UCSD-AML1 (cell line): Measurements from ENCODE around the gene CKMT2.
A peak's percentile ranks its signal among the peaks of the same experiment; 100 is the strongest.

Experiments used
- DNase-seq: peaks from one replicate; lab custom pipeline; 2025; ENCODE audit not compliant: unreplicated experiment; lab: John Stamatoyannopoulos, UW

Gene CKMT2

GRCh38 chr5:81233080-81233634 is at the start of gene CKMT2:
CKMT2 (plus strand) TSS chr5:81233322; CDS start chr5:81251133, 17,811 bp downstream.
- DNase-seq = no peak

GRCh38 chr5:81183811-81184748 is 49.0 kb upstream of the CKMT2 start:
- DNase-seq = no peak

- DNase-seq = no peak
These were observed 48.4 kb upstream of the CKMT2 start for GRCh38 chr5:81184749-81185110.

GRCh38 chr5:81187885-81188284 is 45.2 kb upstream of the CKMT2 start:
- no peak for DNase-seq

- DNase-seq = no peak
These were observed 44.2 kb upstream of the CKMT2 start for GRCh38 chr5:81188962-81189361.

GRCh38 chr5:81189875-81190498 is 43.1 kb upstream of the CKMT2 start:
- DNase-seq = no peak

DNA sequence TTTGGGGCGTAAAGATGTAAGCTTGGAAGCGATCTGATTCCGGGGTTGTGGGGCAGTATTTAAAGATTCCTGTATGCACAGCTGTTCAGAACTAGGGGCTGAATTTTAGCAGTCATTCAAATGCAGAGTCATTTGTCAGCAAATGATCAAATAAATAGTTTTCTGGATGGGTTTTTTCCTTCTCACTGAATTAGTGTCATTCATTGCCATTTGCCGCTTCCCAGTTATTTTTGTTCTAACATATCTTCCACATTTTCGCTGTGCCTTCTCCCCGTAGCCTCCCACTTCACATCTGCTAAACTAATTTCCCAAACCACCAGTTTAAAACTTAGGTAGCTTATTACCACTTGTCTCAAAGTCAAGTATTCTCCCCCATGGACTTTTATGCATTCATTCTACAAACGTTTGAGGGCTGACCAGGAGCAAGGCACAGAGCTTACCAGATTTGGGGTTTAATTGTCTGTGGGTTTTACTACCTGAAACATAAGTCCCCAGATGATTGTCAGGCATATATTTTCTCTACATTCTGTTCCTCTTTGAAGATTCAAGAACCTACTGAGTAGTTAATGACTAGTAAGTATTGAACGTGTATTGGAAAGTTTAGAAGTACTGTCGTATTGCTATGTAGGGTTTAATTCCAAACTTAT is 41.3 kb upstream of the CKMT2 start:
- no peak for DNase-seq

GRCh38 chr5:81192373-81192750 is 40.8 kb upstream of the CKMT2 start:
- no peak for DNase-seq

DNA sequence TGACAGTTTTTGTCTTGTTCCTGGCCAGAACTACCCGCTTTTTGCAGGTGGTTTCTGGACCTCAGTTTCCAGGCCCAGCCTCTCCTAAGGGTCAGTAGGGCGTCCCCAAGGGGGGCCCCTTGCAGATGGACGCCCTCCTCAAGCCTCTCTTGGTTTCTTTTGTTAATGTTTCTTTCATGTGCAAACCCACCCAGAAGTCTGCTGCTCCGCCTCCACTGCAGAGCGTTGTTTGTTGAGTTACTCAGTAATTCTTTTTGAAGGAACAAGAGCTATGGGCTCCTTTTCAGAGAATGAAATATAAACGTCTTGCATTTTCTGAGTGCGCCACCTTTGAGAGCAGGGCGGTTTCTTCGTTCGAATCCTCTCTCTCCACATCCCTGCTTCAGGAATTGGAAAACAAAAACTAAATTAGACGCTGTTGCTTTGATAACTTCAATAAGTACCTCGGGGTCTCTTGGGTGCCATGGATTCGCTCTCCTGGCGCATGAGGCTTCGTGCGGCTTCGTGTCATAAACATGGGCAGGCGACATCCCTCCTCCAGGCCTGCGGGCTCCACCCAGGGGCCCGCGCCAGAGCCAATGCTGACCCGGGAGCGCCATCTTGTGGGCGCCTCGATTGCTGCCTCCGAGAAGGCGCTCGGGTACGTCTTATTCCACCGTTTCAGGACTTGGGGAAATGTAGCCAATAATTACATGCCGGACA is 38.3 kb upstream of the CKMT2 start:
- peak; percentile 82 for DNase-seq

- no peak for DNase-seq
These were observed 37.7 kb upstream of the CKMT2 start for GRCh38 chr5:81195335-81195929.

- no peak for DNase-seq
These were observed 30.5 kb upstream of the CKMT2 start for GRCh38 chr5:81202655-81203054.

- DNase-seq = no peak
These were observed 29.4 kb upstream of the CKMT2 start for GRCh38 chr5:81203729-81204128.

- DNase-seq = no peak
These were observed 28.9 kb upstream of the CKMT2 start for GRCh38 chr5:81204205-81204604.

- DNase-seq = no peak
These were observed 28.1 kb upstream of the CKMT2 start for GRCh38 chr5:81205058-81205457.

- DNase-seq = no peak
These were observed 26.1 kb upstream of the CKMT2 start for GRCh38 chr5:81207009-81207408.

- no peak for DNase-seq
These were observed 24.2 kb upstream of the CKMT2 start for GRCh38 chr5:81208904-81209303.

DNA sequence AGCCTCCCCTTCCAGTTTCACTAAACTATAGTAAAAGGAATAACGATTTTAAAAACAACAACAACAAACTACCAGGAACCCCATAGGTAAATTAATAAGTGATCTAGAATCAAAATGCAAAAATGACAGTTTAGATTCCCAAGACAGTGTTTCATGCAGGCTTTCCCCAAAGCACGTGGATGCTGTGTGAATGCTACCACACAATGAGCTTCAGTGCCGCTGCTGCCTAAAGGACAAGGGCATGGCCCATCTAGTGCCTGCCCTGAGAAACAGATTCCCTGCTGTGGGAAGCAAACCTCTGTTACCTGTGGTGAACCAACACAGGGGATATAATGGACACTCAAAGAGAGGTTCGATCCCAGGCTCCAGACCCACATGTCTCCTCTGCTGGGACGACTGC is 23.7 kb upstream of the CKMT2 start:
- no peak for DNase-seq

DNA sequence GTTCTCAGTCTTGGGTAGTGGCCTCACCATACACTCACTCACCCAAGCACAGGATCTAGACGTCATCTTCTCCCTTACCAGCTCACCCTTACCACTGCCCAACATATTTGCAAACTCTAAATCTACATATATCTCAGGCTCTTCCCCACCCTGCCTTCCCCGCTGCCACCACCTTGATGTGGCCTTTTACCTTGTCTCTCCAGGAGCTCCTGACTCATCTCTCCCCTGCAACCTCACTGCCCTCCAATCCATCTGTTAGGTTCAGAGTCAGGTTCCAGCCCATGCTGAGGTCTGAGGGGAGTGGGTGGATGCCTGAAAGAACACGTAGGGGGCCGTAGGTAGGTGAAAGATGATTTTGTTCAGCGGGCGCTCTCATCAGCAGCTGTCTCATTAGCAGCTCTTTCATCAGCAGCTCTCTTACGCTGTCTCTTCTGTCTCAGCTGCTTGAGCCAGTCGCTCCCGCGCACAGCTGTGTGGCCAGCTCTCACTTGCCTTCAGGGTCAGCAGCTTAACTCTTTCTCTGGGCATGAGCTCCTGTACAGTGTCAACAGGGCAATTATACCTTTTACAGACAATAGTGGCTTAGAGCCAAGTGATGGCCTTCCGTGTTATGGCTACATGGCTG is 23.1 kb upstream of the CKMT2 start:
- DNase-seq = no peak

DNA sequence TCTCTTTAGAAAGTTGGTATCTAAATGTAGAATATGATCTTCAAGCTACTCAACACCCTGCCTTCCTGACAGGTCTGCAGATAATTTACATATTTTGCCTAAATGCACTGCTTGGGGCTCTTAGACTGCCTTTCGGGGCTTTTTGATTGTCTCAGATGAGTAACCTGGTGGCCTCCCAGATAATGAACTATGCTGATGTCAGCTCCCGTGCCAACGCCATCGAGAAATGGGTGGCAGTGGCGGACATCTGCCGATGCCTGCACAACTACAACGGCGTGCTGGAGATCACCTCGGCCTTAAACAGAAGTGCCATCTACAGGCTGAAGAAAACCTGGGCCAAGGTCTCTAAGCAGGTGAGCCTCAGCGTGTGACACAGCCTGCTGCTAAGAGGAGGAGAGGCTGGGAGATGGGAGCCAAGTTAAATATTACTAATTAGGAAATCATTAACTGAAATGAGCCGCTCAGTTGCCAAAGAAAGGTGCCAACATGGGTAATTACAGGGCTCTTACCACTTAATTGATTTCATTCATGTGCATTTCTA is 20.8 kb upstream of the CKMT2 start:
- no peak for DNase-seq

- no peak for DNase-seq
These were observed 20.1 kb upstream of the CKMT2 start for GRCh38 chr5:81213070-81213469.
